DMS153 (cell line): ENCODE data around the gene TMEM201.
"Not testable (repeated sequence)": the region's sequence is repeated elsewhere in the genome, so short reads cannot be mapped to it uniquely, and the experiment has no call there.

Source experiments
- DNase-seq: peaks from one replicate; lab custom pipeline; 2025; lab: John Stamatoyannopoulos, UW

Gene TMEM201

DNA sequence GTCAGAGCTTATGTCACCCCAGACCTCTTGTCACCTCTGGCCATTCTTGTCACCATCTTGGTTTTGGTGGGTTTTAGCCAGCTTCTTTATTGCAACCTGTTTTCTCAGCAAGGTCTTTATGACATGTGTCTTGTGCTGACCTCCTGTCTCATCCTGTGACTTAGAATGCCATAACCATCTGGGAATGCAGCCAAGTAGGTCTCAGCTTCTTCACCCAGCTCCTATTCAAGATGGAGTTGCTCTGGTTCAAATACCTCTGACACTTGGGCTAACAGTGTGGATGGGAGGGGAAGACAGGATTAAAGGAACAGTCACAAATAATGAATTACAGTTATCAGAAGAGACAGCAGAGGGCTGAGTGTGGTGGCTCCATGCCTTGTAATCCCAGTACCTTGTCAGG, 32.3 kb downstream of the TMEM201 start:
- no peak for DNase-seq

DNA sequence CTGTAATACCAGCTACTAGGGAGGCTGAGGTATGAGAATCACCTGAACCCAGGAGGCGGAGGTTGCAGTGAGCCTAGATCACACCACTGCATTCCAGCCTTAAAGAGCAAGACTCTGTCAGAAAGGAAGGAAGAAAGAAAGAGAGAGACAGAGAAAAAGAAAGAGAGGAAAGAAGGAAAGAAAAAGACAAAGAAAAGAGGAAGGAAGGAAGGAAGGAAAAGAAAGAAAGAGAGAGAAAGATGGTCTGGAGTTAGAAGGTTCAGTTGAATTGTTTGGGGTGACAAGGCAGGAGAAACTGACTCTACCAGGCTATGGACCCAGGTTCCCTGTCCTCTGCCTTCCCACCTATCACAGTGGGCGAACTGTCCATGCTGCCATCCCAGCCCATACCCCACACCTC, 35.4 kb downstream of the TMEM201 start:
- DNase-seq: no peak

DNA sequence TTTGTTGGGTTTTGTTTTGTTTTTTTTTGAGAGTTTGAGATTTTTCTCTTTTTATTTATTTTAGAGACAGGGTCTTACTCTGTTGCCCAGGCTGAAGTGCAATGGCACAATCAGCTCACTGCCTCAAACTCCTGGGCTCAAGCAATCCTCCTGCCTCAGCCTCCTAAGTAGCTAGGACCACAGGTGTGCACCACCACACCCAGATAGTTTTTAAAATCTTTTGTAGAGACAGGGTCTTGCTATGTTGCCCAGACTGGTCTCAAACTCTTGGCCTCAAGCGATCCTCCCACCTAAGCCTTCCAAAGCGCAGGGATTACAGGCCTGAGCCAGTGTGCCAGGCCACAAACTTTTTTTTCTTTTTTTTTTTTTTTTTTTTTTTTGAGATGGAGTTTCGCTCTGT, 36.3 kb downstream of the TMEM201 start:
- not testable (repeated sequence) for DNase-seq

DNA sequence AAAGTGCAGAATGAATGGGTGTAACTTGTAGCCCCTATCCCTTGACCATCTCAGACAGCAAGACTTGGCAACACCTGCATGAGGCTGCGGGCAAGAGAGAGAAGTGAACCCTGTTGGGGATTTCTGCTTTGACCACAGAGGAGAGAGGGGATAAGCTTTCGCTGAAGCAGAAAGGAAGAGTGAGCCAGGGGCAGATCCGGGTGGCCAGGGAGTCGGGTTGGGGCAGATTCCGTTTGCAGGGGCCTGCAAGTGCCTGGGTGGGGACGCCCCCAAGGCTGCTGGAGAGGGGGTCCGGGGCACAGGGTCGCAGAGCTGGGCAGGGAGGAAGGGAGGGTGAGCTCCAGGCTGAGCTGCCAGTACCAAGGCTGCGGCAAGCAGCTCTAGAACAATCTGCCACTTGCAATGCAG, 37.5 kb downstream of the TMEM201 start:
- no peak for DNase-seq

DNA sequence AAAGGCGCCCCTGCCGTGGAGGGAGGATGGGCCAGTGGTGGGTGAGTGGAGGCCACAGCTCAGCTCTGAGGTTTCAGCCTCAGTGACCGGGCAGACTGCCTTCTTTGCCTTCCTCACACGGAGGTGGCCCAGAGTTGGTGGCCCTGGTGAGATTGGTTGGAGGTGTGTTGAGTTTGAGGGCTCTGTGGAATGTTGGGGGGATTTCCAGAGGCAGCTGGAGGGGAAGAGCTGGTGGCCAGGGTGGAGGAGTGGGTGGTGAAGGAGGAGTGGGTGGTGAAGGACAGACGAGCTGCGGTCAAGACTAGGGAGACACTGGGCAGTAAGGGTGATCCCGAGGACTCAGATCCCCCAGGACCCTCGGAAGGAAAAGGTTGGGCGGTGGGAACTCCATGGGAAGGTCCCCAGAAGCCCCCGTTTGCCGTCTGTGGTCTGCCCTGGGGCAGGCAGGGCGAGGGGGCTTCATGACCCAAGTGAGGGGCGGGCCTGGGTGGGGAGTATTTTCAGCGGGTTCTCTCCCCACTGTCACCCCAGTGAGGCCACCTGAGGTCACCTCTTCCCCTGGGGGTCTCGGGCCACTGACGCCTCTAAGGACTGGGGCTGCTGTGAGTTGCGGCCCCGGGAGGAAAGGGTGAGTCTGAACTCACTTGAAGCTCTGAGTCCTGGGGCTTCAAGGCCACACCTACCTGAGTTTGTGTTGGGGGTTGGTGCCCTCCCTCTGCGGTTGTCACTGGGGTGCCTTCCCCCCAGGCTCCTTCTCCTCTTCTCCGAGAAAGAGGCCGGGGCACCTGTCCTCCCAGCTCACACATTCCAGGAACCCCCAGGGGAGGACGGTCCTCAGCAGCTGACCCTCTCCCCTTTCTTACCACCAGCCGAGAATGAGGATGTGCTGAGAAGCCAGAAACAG, 40.1 kb downstream of the TMEM201 start:
- no peak for DNase-seq

DNA sequence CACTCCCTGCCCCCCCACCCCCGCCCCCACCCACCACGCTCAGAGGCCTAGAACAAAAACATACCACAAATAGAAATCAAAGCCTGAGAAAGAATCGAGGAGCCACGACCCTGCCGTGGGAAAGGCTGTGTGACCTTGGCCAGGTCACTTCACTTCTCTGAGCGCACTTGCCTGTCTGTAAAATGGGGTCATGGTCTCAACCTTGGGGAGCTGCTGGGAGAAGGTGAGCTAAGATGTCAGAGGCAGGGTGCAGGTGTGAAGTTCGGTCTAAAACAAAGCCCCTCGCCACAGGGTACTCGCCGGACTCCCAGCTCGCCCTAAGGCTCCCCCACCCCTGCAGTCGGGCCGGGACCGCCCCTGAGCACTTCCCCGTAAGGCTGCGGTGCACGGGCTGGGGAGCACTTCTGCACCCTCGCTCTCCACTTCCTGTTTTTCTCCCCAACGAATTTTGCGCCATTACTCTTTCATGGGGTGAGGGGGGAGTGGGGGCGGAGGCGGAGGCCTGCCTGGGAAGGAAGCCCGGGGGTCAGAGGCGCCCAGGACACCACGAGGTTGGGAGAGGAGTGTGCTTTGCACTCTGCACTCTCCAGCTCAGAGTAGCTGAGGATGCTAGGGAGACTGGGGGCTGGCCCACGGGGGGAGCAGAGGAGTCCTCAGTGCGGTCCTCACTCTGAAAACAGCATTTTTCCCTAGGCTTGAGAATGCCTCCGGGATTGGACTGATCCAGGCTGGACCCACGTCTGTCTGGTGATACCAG, 40.9 kb downstream of the TMEM201 start:
- no peak for DNase-seq

DNA sequence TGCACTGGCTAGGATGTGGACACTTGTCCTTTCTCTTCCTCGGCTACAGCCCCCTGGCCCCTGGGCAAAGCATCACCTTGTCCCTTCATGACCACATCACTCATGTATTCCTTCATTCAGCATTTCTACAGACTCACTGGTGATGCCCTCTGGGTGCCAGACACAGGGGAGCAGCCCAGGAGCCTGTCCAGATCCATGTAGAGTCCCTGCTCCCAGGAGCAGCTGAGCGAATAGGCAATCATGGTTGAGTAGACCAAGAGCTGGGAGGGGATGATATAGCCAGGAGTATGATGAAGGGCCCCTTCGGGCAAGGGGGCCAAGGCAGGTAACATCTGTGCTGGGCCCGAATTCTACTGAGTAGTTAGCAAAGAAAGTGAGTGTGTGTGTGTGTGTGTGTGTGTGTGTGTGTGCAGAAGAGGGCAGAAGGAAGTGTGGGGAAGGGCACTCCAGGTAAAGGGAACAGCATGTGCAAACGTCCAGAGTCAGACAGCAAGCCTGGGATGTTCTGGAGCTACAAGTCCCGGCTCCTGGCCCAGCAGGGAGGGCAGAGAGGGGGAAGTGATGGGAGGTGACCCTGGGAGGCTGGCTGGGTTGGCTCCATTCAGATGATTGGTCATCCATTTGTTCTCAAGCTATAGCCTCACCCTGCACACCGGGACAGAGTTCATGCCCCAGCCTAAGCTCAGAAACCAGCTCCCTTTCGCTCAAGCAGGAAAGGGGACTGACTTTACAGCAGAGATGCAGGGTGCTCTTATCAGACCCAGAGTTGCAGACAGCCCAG, 41.8 kb downstream of the TMEM201 start:
- DNase-seq: no peak

DNA sequence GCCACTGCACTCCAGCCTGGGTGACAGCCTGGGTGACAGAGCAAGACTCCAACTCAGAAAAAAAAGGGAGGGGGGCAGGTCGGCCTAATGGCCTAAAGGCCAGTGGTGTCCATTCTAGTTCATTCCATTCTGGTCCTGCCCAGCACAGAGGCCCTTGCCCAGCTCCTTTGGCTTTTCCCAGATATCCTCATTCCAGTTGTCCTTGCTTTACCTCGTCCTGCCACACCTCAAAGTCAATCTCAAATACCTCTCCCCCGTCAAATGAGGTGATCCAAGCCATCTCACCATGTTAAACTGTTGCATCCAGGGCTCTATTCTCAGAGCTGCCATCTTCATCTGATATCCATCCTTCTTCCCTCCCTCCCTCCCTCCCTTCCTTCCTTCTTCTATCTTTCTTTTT, 42.9 kb downstream of the TMEM201 start:
- DNase-seq: no peak

DNA sequence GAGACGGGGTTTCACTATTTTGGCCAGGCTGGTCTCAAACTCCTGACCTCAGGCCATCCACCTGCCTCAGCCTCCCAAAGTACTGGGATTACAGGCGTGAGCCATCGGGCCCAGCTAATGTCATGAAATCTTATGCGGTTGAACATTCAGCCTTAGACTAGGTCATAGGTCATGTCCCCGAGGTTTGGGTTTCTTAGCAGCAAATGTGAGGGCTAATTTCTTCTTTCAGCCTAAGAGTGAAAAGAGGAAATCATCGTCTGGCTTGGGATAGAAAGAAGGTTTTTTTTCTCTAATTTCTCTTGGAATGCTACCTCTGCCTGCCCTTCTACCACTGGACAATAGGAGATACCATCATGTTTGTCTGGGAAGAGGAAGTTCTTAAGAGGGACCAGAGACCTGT, 44.8 kb downstream of the TMEM201 start:
- no peak for DNase-seq

DNA sequence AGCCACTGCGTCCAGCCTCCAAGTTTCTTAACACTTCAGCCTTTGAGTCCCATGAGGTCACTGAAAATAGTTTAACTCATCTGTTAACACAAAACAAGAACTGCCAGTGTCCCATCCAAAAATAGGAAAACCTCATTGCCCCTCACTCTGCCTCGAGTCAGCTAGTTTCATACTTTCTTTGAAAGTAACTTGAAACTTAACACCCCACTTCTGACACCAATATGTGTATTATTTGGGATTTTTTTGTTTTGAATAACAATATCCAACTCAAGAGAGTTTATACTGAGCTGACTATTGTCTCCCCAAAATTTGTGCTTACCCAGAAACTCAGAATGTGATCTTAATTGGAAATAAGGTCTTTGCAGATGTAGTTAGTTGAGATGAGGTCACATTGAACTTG, 45.9 kb downstream of the TMEM201 start:
- DNase-seq: no peak

DNA sequence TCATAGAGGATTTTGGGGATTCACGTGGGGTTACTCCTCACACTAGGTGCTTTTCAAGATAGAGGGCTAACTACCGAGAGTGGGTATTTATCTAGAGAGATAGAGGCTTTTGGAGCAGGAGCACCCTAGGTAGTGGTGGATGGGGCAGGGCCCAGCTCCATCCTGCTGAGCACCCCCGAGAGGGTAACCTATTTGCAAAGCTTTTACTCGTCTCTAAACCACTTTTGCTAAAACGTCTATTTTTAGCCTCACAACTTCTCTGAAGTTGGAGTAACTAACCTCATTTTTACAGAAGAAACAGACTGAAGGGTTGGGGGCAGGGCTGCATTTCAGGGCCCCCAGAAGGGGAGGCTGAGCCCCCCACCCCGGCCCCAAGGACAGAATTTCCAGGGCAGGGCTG, 50.5 kb downstream of the TMEM201 start:
- DNase-seq: no peak

DNA sequence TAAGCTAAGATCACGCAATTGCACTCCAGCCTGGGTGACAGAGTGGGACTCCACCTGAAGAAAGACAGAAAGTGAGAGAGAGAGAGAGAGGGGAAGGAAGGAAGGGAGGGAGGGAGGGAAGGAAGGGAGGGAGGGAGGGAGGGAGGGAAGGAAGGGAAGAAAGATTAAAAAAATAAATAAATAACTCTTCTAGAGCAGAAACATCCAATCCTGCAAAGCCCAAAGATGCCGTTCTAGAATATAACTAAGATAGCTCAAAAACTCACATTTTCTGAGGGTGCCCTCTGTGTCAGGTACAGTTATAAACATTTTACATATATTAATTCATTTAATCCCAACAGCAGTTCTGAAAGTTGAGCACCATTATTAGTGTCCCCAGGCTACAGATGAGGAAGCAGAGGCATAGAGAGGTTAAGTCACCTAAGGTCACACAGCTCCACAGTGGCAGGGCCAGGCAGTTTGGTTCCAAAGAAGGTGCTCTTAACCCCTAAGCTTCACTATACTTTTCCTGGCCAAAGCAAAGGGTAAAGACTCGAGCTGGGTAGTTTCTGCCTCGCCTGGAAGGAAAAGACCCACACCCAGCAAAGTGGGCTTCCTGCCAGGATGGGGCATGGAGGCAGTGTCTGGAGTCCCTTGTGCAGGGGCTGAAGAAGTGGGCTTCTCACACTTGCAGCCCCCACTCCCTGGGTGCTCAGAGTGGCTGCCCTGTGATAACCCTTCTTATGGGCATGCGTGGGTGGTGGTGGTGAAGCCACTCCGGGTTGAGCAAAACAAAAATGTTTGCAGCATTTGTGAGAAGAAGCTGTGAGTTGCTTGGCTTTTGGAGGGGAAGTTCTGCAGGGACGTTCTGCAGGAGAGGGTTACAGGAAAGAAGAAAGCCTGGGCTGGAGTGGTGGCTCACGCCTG, 54.9 kb downstream of the TMEM201 start:
- no peak for DNase-seq

DNA sequence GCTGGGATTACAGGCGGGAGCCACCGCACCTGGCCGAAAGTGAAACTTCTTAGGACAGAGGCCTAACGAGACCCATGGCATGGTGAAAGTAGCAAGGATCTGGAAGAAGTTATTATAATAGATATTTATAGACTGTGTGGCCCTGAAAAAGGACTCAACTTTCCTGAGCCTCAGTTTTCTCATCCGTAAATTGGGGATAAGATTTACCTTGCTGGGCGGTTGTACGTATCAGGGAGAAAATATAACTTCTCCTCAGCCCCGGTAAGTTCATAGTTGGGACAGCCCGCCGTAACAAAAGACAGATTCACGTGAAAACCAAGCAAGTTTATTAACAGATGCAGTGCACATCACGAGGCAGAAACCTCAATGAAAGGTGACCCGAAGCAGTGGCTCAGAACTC, 57.3 kb downstream of the TMEM201 start:
- DNase-seq: no peak

DNA sequence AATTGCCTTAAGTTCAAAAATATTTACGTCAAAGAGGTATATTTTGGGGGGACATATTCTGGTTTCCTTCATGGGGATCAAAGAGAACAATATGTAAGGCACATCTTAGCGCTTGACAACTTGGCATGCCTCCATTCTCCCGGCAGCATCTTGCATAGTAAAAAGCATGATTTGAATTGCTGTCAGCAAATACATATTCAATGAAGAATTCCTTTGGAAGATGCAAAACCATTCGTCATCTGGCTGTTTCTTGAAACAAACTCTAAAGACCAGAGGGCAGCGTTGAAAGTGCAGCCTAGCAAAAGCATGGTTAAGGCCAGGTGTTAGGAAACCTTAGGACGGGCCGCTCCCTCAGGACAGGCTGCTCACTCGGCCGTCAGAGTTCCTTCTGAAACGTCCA, 59.5 kb downstream of the TMEM201 start:
- DNase-seq: no peak

DNA sequence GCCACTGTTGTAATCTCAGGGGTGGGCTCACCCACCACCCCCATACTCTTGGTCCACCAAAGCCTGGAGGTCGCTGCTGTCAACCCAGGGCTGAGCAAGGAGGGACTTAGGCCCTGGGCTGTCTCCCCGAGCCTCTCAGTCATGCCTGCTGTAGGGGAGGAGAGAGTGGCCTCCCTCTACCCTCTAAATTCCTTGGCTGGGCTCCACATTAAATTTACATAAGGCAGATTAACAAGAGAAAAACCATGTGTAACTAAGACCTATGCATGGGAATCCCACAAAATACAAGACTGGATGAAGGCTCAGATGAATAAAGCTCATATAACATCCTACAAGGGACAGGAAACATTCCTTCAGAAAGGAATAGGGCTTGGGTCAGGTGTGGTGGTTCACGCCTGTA, 61.1 kb downstream of the TMEM201 start:
- no peak for DNase-seq

DNA sequence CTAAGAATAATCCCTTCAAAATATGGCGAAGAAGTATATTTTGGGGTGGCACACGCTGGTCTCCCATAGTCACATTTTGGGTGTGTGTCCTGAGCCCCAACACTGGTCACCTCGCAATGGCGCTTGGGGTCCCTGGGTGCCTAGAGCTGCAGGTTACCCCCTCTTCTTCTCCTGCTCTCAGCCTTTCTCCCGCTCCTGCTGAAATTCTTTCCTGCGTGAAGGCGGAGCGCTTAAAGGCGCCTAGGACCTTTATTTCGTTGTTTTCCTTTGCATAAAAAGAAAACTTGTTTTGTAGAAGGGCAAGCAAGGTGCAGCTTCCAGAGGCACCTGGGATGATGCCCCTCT, 62.5 kb downstream of the TMEM201 start:
- DNase-seq: no peak

DNA sequence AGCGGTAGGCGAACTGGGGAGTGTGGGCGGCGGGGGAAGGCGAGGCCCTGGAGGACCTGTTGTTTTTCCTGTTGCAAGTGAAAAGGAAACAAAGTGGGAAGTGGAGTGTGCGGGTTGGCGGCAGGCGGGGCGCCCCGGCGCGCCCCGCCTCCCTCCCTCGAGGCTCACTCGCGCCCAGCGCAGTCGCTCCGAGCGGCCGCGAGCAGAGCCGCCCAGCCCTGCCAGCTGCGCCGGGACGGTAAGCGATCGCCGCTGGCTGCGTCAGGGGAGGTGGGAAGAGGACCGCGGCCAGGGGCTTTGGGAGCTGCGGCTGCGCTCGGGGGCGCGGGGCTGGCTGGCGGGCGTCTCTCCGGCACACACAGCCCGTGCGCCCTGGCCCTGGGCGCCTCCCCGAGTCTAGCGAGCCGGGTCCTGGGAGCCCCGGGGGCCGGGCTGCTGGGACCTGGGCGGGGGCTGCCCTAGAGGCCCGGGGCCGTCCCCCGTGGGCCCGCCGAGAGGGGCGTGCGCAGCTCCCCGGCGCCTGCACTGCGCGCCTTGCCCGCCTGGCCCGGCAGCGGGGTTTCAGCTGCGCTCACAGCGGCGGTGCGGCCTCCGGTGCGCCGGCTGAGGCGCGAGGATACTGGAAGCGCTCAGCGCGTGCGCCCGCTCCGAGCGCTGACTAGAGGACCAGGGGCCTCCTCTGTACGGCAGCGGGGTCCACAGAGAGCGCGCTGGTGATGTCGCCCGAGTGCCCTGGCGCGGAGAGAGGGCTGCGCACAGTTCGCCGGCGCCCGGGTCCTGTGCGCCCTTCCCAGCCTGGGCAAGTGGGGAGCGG, 63.1 kb downstream of the TMEM201 start, which contains the start of gene PIK3CD:
Gene PIK3CD (plus strand): TSS at position 167 of the 814 bp plus-strand sequence. CDS start 58,725 bp downstream, outside the sequence.
- no peak for DNase-seq

DNA sequence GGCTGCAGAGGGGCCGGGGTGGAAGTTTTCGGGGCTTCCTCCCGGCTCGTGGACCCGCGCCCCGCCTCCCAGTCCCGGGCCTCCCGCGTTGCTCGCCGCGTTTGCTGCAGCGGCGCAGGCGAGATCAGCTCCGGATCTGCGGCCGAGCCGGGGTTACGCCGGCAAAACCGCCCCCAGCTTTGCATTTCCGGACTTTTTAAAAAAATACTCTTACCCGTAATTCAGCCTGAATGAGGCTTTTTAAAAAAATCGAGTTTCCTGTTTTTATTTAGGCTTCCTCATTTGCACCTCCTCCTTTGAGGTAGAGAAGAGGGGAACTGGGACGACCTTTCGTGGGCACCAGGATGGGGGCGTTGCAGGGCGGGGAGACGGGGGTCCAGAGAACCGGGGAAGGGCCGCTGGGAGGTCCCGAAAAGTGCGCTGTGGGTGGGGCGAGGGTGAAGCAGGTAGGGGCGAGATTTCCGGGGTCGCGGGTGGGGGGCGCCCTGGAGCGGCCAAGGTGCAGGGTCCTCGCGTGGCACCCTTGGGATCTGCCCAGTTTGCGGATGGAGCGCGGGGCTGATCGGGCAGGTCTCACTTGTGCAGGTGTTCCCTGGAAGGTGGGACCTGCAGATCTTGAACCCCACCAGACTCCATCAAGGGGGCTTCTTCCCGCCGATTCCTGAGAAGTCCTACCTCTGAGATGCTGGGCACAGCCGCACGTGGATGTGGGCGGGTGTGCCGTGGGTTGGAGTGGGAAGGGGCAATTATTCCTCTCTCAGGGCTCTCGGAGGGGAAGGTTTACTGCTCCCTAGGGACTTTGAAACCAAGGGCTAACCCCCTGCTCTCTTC, 63.9 kb downstream of the TMEM201 start:
- DNase-seq: no peak

DNA sequence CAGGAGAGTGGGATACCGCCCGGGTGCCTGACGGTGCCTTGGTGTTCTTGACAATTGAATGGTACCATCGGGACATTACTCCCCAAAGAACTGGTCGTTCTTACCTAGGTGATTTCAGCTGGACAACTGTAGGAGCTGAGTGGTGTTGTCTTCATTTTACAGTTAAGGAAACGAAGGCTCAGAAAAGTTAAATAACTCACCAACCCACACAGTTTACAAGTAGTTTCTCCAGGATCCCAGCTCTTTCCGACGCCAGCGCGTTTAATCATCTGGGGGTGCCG, 64.4 kb downstream of the TMEM201 start:
- no peak for DNase-seq

DNA sequence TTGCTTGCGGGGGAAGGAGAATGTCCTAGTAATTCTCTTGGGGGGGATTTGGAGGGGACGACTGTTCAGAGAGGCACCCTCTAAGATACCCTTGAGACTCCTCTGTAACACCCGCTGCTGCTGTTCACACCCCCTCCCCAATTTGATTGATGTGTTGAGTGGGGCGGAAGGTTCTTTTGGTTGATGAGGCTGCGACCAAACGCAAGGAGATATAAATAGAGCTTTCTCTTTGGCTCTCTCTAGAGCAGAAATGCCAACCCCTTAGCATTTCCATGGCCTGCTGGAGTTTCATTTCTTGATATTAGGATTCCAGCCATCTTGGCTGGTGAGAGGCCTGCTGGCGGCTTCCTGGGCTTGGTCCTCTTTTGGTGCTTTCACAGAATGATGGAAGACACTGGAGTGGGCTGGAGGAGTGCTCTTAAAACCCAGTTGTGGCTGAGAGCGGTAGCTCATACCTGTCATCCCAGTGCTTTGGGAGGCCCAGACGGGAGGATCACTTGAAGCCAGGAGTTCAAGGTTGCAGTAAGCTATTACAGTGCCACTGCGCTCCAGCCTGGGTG, 64.9 kb downstream of the TMEM201 start:
- DNase-seq: no peak
